Measurements from ENCODE around the gene ZIC1. TPM values are rescaled to one million over a fixed set of nuclear protein-coding genes. Genes with fewer than 3 reads are reported as not detected.

ZIC1 gene
- total RNA-seq, 5 donors from 2014 or later (not counting 1 experiment from before 2014, with no cell fraction given) = not detected

Other genes with a start within 250 kb of the ZIC1 start
- gene ZIC4, start 2.8 kb upstream of the ZIC1 start, total RNA-seq = not detected

Measured in T-cell (primary cell).